ENCODE measurements around the gene ADAMTS2. TPM values are rescaled to one million over a fixed set of nuclear protein-coding genes. Genes with fewer than 3 reads are reported as not detected.

Gene ADAMTS2
- total and polyA plus RNA-seq, 2 donors from 2014 or later = 2.0 to 13.6 TPM

- intact Hi-C loops (cut with DNase I) = no loop called here
- Histone ChIP-seq H3K27ac (ENCODE audit: low read depth in 2 of 2, low read length in 2 of 2) (no peak overlapping the region), H3K4me3 (ENCODE audit: low read length in 3 of 3) (no peak overlapping the region), H3K4me1 (ENCODE audit: control insufficient read depth in 2 of 3, insufficient read depth in 2 of 3, low read depth in 1 of 3, low read length in 3 of 3) (no peaks in the 10 kb centered on the region), H3K9ac (ENCODE audit: low read length in 3 of 3) (no peak overlapping the region), H3K36me3 (ENCODE audit: control insufficient read depth in 2 of 3, insufficient read depth in 3 of 3, low read length in 3 of 3) (no peaks in the 10 kb centered on the region), H3K9me3 (ENCODE audit: control insufficient read depth in 2 of 3, insufficient read depth in 1 of 3, low read length in 3 of 3) (peaks cover 0 to 15% (median 0%) of the 10 kb centered on the region in 3 donors), H3K27me3 (ENCODE audit: control insufficient read depth, insufficient read depth, low read length) (no peaks in the 10 kb centered on the region)
- FAIRE-seq = no peak
- peak in 1 of 5 donors; percentile 52 for DNase-seq
- no peak for TF ChIP-seq CTCF (IDR thresholded peaks at IDR 0.05; ENCODE audit: borderline replicate concordance, extremely low read depth, insufficient read depth)
These were observed 37.3 kb downstream of the ADAMTS2 start for GRCh38 chr5:179307931-179308471.

DNA sequence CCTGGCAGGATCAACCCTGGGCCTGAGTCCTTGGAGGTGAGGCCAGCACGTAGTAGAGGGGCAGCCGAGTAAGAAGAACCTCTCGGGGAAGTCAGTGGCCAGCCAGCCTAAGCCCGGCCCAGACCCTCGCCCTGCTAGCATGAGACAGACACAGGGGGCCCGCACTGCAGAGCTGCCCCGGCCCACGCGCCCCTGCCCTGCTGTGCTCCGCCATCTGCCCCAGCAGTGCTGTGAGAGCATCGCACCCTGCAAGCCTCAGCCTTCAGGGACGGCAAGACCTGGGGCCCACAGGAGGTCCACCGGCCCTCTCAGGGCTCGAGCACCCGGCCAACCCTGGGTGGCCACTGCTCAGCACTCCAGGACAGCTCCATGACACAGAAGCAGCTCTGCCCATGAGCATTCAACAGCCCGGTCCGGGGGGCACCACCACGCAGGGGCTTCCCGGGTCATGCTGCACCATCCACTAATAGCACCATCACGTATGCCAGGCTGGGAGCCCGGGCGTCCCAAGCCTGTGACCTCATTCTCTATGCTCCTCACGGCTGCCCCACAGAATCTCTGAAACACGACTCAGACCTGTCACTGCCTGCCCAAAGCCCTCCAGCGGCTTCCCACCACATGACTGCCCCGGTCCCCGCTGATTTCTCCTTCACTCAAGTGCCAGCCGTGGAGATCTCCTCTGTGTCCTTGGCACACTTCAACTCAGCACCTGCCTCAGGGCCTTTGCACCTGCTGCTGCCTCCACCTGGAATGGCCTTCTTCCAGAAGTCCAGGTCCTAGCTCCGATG, 38.1 kb downstream of the ADAMTS2 start:
- H3K9ac ChIP-seq (ENCODE audit: low read length in 3 of 3) = no peak overlapping the region
- H3K9me3 ChIP-seq (ENCODE audit: control insufficient read depth in 2 of 3, insufficient read depth in 1 of 3, low read length in 3 of 3) = peaks cover 0 to 15% (median 0%) of the 10 kb centered on the region in 3 donors
- no peaks in the 10 kb centered on the region for H3K4me1 ChIP-seq (ENCODE audit: control insufficient read depth in 2 of 3, insufficient read depth in 2 of 3, low read depth in 1 of 3, low read length in 3 of 3)
- H3K4me3 ChIP-seq (ENCODE audit: low read length in 3 of 3) = no peak overlapping the region
- H3K27me3 ChIP-seq (ENCODE audit: control insufficient read depth, insufficient read depth, low read length) = no peaks in the 10 kb centered on the region
- intact Hi-C loops (cut with DNase I) = no loop called here
- H3K27ac ChIP-seq (ENCODE audit: low read depth in 2 of 2, low read length in 2 of 2) = no peak overlapping the region
- no peak for TF ChIP-seq CTCF (IDR thresholded peaks at IDR 0.05; ENCODE audit: borderline replicate concordance, extremely low read depth, insufficient read depth)
- no peak for FAIRE-seq
- peak in 2 of 5 donors; percentile 28 to 65 for DNase-seq
- no peaks in the 10 kb centered on the region for H3K36me3 ChIP-seq (ENCODE audit: control insufficient read depth in 2 of 3, insufficient read depth in 3 of 3, low read length in 3 of 3)

DNA sequence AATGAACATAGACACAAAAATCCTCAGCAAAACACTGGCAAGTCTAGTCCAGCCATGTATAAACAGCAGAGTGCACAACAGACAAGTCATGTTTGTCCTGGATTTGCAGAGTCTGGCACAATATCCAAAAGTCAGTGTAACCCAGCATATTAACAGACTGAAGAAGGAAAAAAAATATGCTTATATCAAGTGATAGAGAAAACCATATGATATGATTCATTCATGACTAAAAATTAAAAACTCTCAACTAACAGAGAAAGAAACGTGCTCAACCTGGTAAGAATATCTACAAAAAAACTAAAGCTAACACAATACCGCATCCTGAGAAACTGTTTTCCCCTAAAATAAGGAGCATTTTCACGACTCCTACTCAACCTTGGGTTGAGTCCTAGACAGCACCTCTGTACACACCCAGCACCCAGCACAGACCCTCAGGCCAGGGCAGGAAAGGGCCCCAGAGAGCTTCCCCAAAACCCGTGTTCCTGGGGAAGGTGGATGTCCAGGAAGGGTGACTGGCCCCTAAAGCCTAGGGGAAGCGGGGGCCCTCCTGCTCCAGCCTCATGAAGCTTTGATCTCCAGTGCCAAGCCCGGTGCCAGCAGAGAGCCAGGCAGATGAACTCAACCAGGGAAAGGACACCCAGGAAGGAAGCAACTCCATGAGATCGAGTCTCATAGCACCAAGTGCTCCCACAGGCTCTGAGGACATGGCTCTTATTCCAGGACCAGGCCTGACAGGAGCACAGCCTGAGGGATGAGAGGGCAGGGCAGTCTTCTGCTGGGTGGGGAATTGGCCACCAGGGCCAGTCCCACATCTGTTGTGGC, 38.9 kb downstream of the ADAMTS2 start:
- Histone ChIP-seq H3K9ac (ENCODE audit: low read length in 3 of 3) (no peak overlapping the region), H3K4me1 (ENCODE audit: control insufficient read depth in 2 of 3, insufficient read depth in 2 of 3, low read depth in 1 of 3, low read length in 3 of 3) (no peaks in the 10 kb centered on the region), H3K27ac (ENCODE audit: low read depth in 2 of 2, low read length in 2 of 2) (no peak overlapping the region), H3K9me3 (ENCODE audit: control insufficient read depth in 2 of 3, insufficient read depth in 1 of 3, low read length in 3 of 3) (peaks cover 0 to 15% (median 0%) of the 10 kb centered on the region in 3 donors), H3K4me3 (ENCODE audit: low read length in 3 of 3) (no peak overlapping the region), H3K36me3 (ENCODE audit: control insufficient read depth in 2 of 3, insufficient read depth in 3 of 3, low read length in 3 of 3) (no peaks in the 10 kb centered on the region), H3K27me3 (ENCODE audit: control insufficient read depth, insufficient read depth, low read length) (no peaks in the 10 kb centered on the region)
- FAIRE-seq = no peak
- DNase-seq = peak in 1 of 5 donors; percentile 35
- intact Hi-C loops (cut with DNase I) = no loop called here
- no peak for TF ChIP-seq CTCF (IDR thresholded peaks at IDR 0.05; ENCODE audit: borderline replicate concordance, extremely low read depth, insufficient read depth)

Measured in kidney (tissue), 14 donors.